A549 (cell line): ENCODE measurements around the gene ESPN. TPM values are rescaled to one million over a fixed set of nuclear protein-coding genes. Genes with fewer than 3 reads are reported as not detected.

Source experiments
- ATAC-seq, 2 experiments: fragments of 200-7000 bp in 1 of 2; fragments of >200 bp in 1 of 2; cut with Nextera tagmentation in 1 of 2; cut with Tn5 transposase in 1 of 2; 3 replicates each; pipeline versions ENCODE4 v1.8.0 to v1.9.1; 2018 to 2020; ENCODE audit warnings: mild to moderate bottlenecking in 1 of 2, moderate library complexity in 1 of 2
- CTCF ChIA-PET: fragments of 300-600 bp; sonication (Branson Sonifier 250); formaldehyde crosslinking; extraction: SDS; loops from one replicate; lab custom pipeline; 2021; ENCODE audit warnings: antibody characterized with exemption, inconsistent platforms; lab: Yijun Ruan, JAX
- POLR2A ChIA-PET: fragments of 350-600 bp; formaldehyde crosslinking; extraction: SDS; loops from one replicate; lab custom pipeline; 2021; ENCODE audit warnings: antibody characterized with exemption, inconsistent platforms; lab: Yijun Ruan, JAX
- DNase-seq, 2 experiments: peaks; one replicate each; pipeline versions ENCODE4 v3.0.0 to v3.0.0-alpha.2; 2011 to 2016; ENCODE audit warnings: low read depth in 1 of 2, low spot score in 1 of 2
- FAIRE-seq: peaks from 2 replicates; lab custom pipeline; 2011; peaks lifted over from hg19 to GRCh38; lab: Jason Lieb, UNC
- H3K27ac ChIP-seq, 2 experiments: fragments of >200 bp; sonication (Bioruptor Twin); formaldehyde crosslinking; 3 replicates each; pipeline ENCODE4 v1.5.1; 2016 to 2017
- H3K4me1 ChIP-seq: fragments of >200 bp; sonication (Bioruptor Twin); formaldehyde crosslinking; 3 replicates; pipeline ENCODE4 v1.6.1; 2016
- H3K4me2 ChIP-seq: fragments of >200 bp; sonication (Bioruptor Twin); formaldehyde crosslinking; 3 replicates; pipeline ENCODE4 v1.6.1; 2016
- H3K4me3 ChIP-seq: fragments of >200 bp; sonication (Bioruptor Twin); formaldehyde crosslinking; 3 replicates; pipeline ENCODE4 v1.5.1; 2016
- H3K9me3 ChIP-seq: fragments of >200 bp; sonication (Bioruptor Twin); formaldehyde crosslinking; 3 replicates; pipeline ENCODE4 v1.6.1; 2016
- CBX8 ChIP-seq: fragments of 200-600 bp; sonication (generic); IDR thresholded peaks from 2 replicates; pipeline ENCODE4 v1.6.1; 2016
- CEBPB ChIP-seq, 2 experiments: fragments of >200 bp in 1 of 2; sonication (Bioruptor Twin) in 1 of 2; formaldehyde crosslinking in 1 of 2; IDR thresholded peaks; 2 replicates each; pipeline ENCODE4 v1.6.1; 2012 to 2016
- CHD2 ChIP-seq: fragments of 150-350 bp; IDR thresholded peaks from 2 replicates; pipeline ENCODE4 v1.6.1; 2014; ENCODE audit warnings: low read length; ENCODE audit not compliant: partially characterized antibody
- CHD4 ChIP-seq: fragments of 200-600 bp; sonication (generic); IDR thresholded peaks from 2 replicates; pipeline ENCODE4 v1.6.1; 2016; ENCODE audit warnings: antibody characterized with exemption, mild to moderate bottlenecking, borderline replicate concordance
- ESRRA ChIP-seq: fragments of 150-350 bp; IDR thresholded peaks from 2 replicates; pipeline ENCODE4 v1.6.1; 2014; ENCODE audit warnings: mild to moderate bottlenecking, low read length, borderline replicate concordance
- FOXS1 ChIP-seq: fragments of 250-450 bp; sonication (Bioruptor Pico); IDR thresholded peaks from 2 replicates; pipeline ENCODE4 v1.5.0; 2020; ENCODE audit warnings: mild to moderate bottlenecking, moderate library complexity
- HOXB5 ChIP-seq: fragments of 250-450 bp; sonication (Bioruptor Pico); IDR thresholded peaks from 2 replicates; pipeline ENCODE4 v1.5.0; 2020; ENCODE audit warnings: mild to moderate bottlenecking, moderate library complexity
- JUNB ChIP-seq: fragments of >200 bp; sonication (Bioruptor Twin); formaldehyde crosslinking; IDR thresholded peaks from 2 replicates; pipeline ENCODE4 v1.6.1; 2016
- KDM1A ChIP-seq: fragments of 200-600 bp; sonication (generic); IDR thresholded peaks from 2 replicates; pipeline ENCODE4 v1.6.1; 2016; ENCODE audit warnings: low read depth, mild to moderate bottlenecking
- POLR2A ChIP-seq: IDR thresholded peaks from 2 replicates; pipeline ENCODE4 v1.6.1; 2012; ENCODE audit warnings: mild to moderate bottlenecking, low read length
- POLR2AphosphoS2 ChIP-seq: conservative IDR thresholded peaks from 2 replicates; pipeline ENCODE4 v1.6.1; 2012; ENCODE audit warnings: low read length, improper control_type of control experiment, inconsistent platforms
- RAD21 ChIP-seq, 2 experiments: fragments of >200 bp in 1 of 2; sonication (Bioruptor Twin) in 1 of 2; formaldehyde crosslinking in 1 of 2; IDR thresholded peaks in 1 of 2; conservative IDR thresholded peaks in 1 of 2; 2 replicates in 1 of 2; 3 replicates in 1 of 2; pipeline ENCODE4 v1.6.1; 2012 to 2018; ENCODE audit warnings: inconsistent platforms in 1 of 2
- RCOR1 ChIP-seq: fragments of 150-350 bp; IDR thresholded peaks from 2 replicates; pipeline ENCODE4 v1.6.1; 2014; ENCODE audit warnings: antibody characterized with exemption, low read length, low read depth
- SMC3 ChIP-seq: fragments of >200 bp; sonication (Bioruptor Twin); formaldehyde crosslinking; IDR thresholded peaks from 3 replicates; pipeline ENCODE4 v1.6.1; 2018; ENCODE audit warnings: inconsistent platforms
- TFCP2L1 ChIP-seq: fragments of 250-450 bp; sonication (Bioruptor Pico); IDR thresholded peaks from 2 replicates; pipeline ENCODE4 v1.5.0; 2021; ENCODE audit warnings: mild to moderate bottlenecking
- ZNF302 ChIP-seq: fragments of 250-450 bp; sonication (Bioruptor Pico); IDR thresholded peaks from 2 replicates; pipeline ENCODE4 v1.9.0; 2021; ENCODE audit warnings: inconsistent platforms, mild to moderate bottlenecking, moderate library complexity
- WGBS: methylation state at CpG from one replicate; pipeline ENCODE4 v1.1.6; 2017; ENCODE audit errors: missing lambda C conversion rate; 5-methylcytosine and 5-hydroxymethylcytosine counted together
- polyA plus RNA-seq, 4 experiments: library from polyadenylated mRNA; depleted of rRNA in 3 of 4; stranded (reverse); fragments of >200 nt; fragmentation: RNase III in 1 of 4; extraction: RNeasy Plus Mini Kit Qiagen cat#74134 plus additional on column Dnase treatment in 1 of 4; gene quantifications; 2 replicates in 3 of 4; 3 replicates in 1 of 4; pipeline ENCODE4 v1.2.3, GENCODE V29; 2011 to 2017
- TF ChIP-seq, protein P1 (sequence below): fragments of 150-350 bp; IDR thresholded peaks from 2 replicates; pipeline ENCODE4 v1.6.1; 2014; ENCODE audit warnings: low read depth, mild to moderate bottlenecking, low read length
- TF ChIP-seq, protein P2 (sequence below): fragments of >200 bp; sonication (Bioruptor Twin); formaldehyde crosslinking; IDR thresholded peaks from 2 replicates; pipeline ENCODE4 v1.6.1; 2016
- TF ChIP-seq, protein P3 (sequence below): fragments of 250-450 bp; sonication (Bioruptor Pico); IDR thresholded peaks from 2 replicates; pipeline ENCODE4 v1.5.0; 2021; ENCODE audit warnings: mild to moderate bottlenecking, moderate library complexity, borderline replicate concordance

Gene ESPN
- polyA plus RNA-seq, 2 of the 4 experiments (the other 2 are of a cell fraction) = 0.22 to 0.28 TPM

- ATAC-seq = no peak
- TF ChIP-seq RCOR1 (no peak), CHD4 (no peak), HOXB5 (no peak), CHD2 (no peak), CEBPB (IDR thresholded peaks at IDR 0.05) (no peak; a peak in 1 of 4 replicates), TFCP2L1 (CRISPR knock-in tag) (no peak), JUNB (no peak), KDM1A (no peak), ESRRA (no peak), RAD21 (conservative IDR thresholded peaks at IDR 0.05 in 1 of 2, IDR thresholded peaks at IDR 0.05 in 1 of 2) (no peak)
- TF ChIP-seq, protein P1, sequence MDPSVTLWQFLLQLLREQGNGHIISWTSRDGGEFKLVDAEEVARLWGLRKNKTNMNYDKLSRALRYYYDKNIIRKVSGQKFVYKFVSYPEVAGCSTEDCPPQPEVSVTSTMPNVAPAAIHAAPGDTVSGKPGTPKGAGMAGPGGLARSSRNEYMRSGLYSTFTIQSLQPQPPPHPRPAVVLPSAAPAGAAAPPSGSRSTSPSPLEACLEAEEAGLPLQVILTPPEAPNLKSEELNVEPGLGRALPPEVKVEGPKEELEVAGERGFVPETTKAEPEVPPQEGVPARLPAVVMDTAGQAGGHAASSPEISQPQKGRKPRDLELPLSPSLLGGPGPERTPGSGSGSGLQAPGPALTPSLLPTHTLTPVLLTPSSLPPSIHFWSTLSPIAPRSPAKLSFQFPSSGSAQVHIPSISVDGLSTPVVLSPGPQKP = no peak
- TF ChIP-seq, protein P2, sequence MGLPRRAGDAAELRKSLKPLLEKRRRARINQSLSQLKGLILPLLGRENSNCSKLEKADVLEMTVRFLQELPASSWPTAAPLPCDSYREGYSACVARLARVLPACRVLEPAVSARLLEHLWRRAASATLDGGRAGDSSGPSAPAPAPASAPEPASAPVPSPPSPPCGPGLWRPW = no peak
- TF ChIP-seq, protein P3, sequence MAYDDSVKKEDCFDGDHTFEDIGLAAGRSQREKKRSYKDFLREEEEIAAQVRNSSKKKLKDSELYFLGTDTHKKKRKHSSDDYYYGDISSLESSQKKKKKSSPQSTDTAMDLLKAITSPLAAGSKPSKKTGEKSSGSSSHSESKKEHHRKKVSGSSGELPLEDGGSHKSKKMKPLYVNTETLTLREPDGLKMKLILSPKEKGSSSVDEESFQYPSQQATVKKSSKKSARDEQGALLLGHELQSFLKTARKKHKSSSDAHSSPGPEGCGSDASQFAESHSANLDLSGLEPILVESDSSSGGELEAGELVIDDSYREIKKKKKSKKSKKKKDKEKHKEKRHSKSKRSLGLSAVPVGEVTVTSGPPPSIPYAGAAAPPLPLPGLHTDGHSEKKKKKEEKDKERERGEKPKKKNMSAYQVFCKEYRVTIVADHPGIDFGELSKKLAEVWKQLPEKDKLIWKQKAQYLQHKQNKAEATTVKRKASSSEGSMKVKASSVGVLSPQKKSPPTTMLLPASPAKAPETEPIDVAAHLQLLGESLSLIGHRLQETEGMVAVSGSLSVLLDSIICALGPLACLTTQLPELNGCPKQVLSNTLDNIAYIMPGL = no peak
- H3K4me2 ChIP-seq = peak overlapping the region; percentile 77
- ChIA-PET CTCF (interaction anchor here (0.6 to 34.5 kb wide), 14 partner anchors 8 to 218 kb away, joined by 3 to 575 read pairs (median 8); no protein-coding TSS in a partner anchor), POLR2A (interaction anchor here (0.7 kb wide), 1 partner anchor 22 kb away, joined by 3 read pairs; the partner anchor contains the start of gene ACOT7)
- peak in 1 of 2 experiments; percentile 39 for DNase-seq
- no peak overlapping the region for H3K4me3 ChIP-seq
- peaks cover 44% of the 10 kb centered on the region for H3K4me1 ChIP-seq
- WGBS = 62% methylated on average over 17 of the region's 17 CpGs
- peak overlapping the region; percentile 72 to 82 for H3K27ac ChIP-seq
- no peaks in the 10 kb centered on the region for H3K9me3 ChIP-seq
- FAIRE-seq = no peak
Measured at GRCh38 chr1:6414881-6415626, 9.5 kb upstream of the ESPN start.

DNA sequence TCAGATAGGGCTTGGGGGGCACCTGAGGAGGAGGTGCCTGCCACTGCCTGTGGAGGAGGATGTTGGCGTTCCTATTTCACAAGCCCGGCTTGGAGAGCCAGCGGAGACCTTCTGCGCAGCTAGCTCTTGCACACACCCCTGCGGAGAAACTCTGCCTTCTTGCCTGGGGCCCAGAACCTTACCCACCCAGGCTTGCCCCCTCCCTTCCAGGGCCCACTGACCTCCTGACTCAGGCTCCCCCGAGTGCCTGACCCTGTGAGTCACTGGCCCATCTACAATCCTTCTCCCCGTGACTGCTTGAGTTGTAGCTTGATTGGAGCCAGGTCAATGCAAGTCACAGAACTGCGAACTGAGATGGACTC lies 8.3 kb upstream of the ESPN start:
- Histone ChIP-seq H3K4me3 (no peak overlapping the region), H3K9me3 (no peaks in the 10 kb centered on the region), H3K27ac (no peak overlapping the region), H3K4me1 (peaks cover 34% of the 10 kb centered on the region), H3K4me2 (no peak overlapping the region)
- WGBS = 89% methylated on average over 6 of the region's 8 CpGs
- TF ChIP-seq CBX8 = no peak
- TF ChIP-seq, protein P2 = no peak
- no peak for TF ChIP-seq SMC3
- no peak for TF ChIP-seq FOXS1
- DNase-seq = no peak
- ChIA-PET POLR2A (no interaction called here), CTCF (interaction anchor here (0.7 to 3.6 kb wide), 4 partner anchors 9 to 68 kb away, joined by 4 to 25 read pairs (median 7); no protein-coding TSS in a partner anchor)
- no peak for ATAC-seq
- no peak for FAIRE-seq

- DNase-seq (no peak), FAIRE-seq (no peak), ATAC-seq (no peak)
- 91% methylated on average over 4 of the region's 5 CpGs for WGBS
- Histone ChIP-seq H3K9me3 (no peaks in the 10 kb centered on the region), H3K4me1 (peaks cover 34% of the 10 kb centered on the region), H3K4me2 (no peak overlapping the region), H3K27ac (no peak overlapping the region), H3K4me3 (no peak overlapping the region)
- ChIA-PET POLR2A (no interaction called here), CTCF (interaction anchor here (0.7 to 3.6 kb wide), 3 partner anchors 9 to 69 kb away, joined by 4 to 25 read pairs (median 10); no protein-coding TSS in a partner anchor)
- TF ChIP-seq POLR2AphosphoS2 (no peak), ZNF302 (CRISPR knock-in tag) (no peak), POLR2A (no peak), CHD4 (no peak), CHD2 (no peak), TFCP2L1 (CRISPR knock-in tag) (no peak)
- TF ChIP-seq, all 56 proteins: peak for 0
Measured at GRCh38 chr1:6416906-6417305, 7.7 kb upstream of the ESPN start.
